Left lung (tissue), 10 donors: Measurements from ENCODE around the gene SLC6A1. TPM values are rescaled to one million over a fixed set of nuclear protein-coding genes. Genes with fewer than 3 reads are reported as not detected.

Experiments
- ATAC-seq: fragments of 200-7000 bp; cut with Tn5 transposase; one replicate; pipeline ENCODE4 v1.9.1; 2020; ENCODE audit warnings: moderate library complexity
- DNase-seq, 4 donors: peaks; one replicate each; pipeline ENCODE4 v3.0.0-alpha.2; 2013 to 2020
- H3K27ac ChIP-seq, 2 donors: fragments of 200-600 bp; sonication (generic) in 1 of 2; one replicate each; pipeline versions ENCODE4 v1.5.0 to v1.8.0; 2020 to 2021
- H3K27me3 ChIP-seq, 2 donors: fragments of 200-600 bp; sonication (generic) in 1 of 2; one replicate each; pipeline versions ENCODE4 v1.5.0 to v1.8.0; 2020 to 2021
- H3K36me3 ChIP-seq, 2 donors: fragments of 200-600 bp; sonication (generic) in 1 of 2; one replicate each; pipeline versions ENCODE4 v1.5.0 to v1.8.0; 2020 to 2021
- H3K4me1 ChIP-seq, 2 donors: fragments of 200-600 bp; one replicate each; pipeline ENCODE4 v1.8.0; 2021
- H3K4me3 ChIP-seq, 2 donors: fragments of 200-600 bp; sonication (generic) in 1 of 2; one replicate each; pipeline versions ENCODE4 v1.5.0 to v1.8.0; 2020 to 2021; ENCODE audit warnings: mild to moderate bottlenecking in 1 of 2
- H3K9me3 ChIP-seq, 2 donors: fragments of 200-600 bp; sonication (generic) in 1 of 2; one replicate each; pipeline versions ENCODE4 v1.5.0 to v1.8.0; 2020 to 2021
- intact Hi-C, 2 donors: fragments of 100-400 bp; cut with DNase I; formaldehyde crosslinking; loops; one replicate each; pipeline versions ENCODE4 v1.11.2 to v1.14.2; 2022
- polyA plus RNA-seq, 6 donors: library from polyadenylated mRNA; unstranded; fragments of 120-200 nt; gene quantifications; one replicate each; pipeline ENCODE4 v1.2.1, GENCODE V29; 2013; ENCODE audit not compliant: insufficient read length in 6 of 6
- total RNA-seq, 2 donors: library from RNA; stranded (reverse); fragmentation: NEBNext Ultra II Directional; extraction: Animal tissue kit (Norgen Biotek cat#: 25700); gene quantifications; one replicate each; pipeline ENCODE4 v1.2.1, GENCODE V29; 2021
- TF ChIP-seq, protein P1 (sequence below), 2 donors: fragments of 200-600 bp; sonication (generic) in 1 of 2; IDR thresholded peaks; one replicate each; pipeline versions ENCODE4 v1.5.0 to v1.8.0; 2021; ENCODE audit warnings: antibody characterized with exemption in 2 of 2
- donor health status: DM: no; HTN: yes; CAD: no.
- donor health status: DM: no; HTN: no; CAD: no.

SLC6A1 gene
- total and polyA plus RNA-seq, 8 donors = 0.97 to 7.2 (median 5.3) TPM

DNA sequence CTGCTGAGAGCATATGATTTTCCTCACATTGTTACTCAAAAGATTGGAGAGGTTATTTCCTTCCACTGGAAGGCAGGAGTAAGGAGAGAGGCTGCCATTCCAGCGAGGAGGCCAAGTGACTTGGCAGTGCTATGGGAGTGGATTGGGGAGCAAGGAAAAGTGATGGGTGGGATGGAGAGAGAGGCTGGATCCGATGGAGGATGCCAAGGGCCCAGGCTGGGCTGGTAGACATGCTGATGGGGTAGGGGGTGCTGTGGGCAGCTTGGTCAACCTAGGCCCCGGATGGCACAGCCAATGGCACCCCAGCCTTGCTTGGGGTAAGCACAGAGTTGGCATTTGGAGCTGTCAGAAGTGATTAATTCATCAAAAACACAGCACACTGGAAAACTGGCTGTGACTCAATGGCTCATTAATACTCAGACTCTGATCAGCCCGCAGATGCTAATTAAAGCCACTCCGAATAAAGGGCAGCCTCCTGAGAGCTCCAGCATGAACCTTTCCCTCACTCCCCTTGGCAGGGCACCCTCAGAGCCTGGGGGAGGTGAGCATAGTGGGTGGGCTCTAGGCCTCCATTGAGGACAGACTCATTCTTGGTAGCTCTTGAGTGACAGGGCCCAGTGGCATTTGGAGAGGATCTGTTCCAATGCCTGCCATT, 22.1 kb upstream of the SLC6A1 start:
- Histone ChIP-seq H3K4me3 (no peak overlapping the region), H3K9me3 (no peaks in the 10 kb centered on the region), H3K36me3 (no peaks in the 10 kb centered on the region), H3K27ac (no peak overlapping the region), H3K27me3 (peaks cover 0 to 21% of the 10 kb centered on the region in 2 donors), H3K4me1 (no peaks in the 10 kb centered on the region)
- ATAC-seq (no peak), DNase-seq (no peak)
- TF ChIP-seq, protein P1, sequence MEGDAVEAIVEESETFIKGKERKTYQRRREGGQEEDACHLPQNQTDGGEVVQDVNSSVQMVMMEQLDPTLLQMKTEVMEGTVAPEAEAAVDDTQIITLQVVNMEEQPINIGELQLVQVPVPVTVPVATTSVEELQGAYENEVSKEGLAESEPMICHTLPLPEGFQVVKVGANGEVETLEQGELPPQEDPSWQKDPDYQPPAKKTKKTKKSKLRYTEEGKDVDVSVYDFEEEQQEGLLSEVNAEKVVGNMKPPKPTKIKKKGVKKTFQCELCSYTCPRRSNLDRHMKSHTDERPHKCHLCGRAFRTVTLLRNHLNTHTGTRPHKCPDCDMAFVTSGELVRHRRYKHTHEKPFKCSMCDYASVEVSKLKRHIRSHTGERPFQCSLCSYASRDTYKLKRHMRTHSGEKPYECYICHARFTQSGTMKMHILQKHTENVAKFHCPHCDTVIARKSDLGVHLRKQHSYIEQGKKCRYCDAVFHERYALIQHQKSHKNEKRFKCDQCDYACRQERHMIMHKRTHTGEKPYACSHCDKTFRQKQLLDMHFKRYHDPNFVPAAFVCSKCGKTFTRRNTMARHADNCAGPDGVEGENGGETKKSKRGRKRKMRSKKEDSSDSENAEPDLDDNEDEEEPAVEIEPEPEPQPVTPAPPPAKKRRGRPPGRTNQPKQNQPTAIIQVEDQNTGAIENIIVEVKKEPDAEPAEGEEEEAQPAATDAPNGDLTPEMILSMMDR (IDR thresholded peaks at IDR 0.05) = no peak
- intact Hi-C loops = no loop called here

DNA sequence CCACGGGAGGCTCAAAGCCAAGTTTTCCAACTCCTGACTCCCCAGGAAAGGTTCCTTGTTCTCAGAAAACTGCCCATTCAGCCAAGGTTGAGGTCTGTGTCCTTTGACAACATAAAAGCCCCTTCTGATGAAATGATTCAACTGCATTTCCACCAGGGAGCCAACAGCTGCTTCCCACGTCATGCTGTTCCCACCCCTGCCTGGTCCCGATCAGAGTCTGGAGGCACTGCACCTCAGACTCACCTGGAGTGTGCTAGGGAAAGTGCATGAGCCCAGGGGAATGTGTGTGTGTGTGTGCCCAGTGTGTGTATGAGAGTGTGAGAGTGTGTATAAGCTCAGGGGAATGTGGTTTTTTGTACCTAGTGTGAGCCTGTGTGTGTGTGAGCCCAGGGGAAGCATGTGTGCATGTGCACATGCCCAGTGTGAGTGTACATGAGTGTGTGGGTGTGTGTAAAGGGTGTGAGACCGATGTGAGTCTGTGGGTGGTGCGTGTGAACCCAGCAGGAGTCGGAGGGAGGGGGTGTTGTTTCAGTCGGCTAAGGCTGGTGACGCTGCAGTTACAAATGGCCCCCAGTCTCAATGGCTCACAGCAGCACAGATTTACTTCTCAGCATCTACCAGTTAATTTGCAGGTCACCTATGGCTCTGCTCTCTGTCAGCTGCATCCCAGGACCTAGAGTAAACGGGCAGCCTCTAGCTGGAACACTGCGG, 20.3 kb upstream of the SLC6A1 start:
- no peak for ATAC-seq
- intact Hi-C loops = no loop called here
- peaks cover 0 to 24% of the 10 kb centered on the region in 2 donors for H3K27me3 ChIP-seq
- TF ChIP-seq, protein P1 (IDR thresholded peaks at IDR 0.05) = no peak
- no peaks in the 10 kb centered on the region for H3K36me3 ChIP-seq
- no peak overlapping the region for H3K4me3 ChIP-seq
- H3K4me1 ChIP-seq = no peaks in the 10 kb centered on the region
- H3K9me3 ChIP-seq = no peaks in the 10 kb centered on the region
- DNase-seq = no peak
- no peak overlapping the region for H3K27ac ChIP-seq

DNA sequence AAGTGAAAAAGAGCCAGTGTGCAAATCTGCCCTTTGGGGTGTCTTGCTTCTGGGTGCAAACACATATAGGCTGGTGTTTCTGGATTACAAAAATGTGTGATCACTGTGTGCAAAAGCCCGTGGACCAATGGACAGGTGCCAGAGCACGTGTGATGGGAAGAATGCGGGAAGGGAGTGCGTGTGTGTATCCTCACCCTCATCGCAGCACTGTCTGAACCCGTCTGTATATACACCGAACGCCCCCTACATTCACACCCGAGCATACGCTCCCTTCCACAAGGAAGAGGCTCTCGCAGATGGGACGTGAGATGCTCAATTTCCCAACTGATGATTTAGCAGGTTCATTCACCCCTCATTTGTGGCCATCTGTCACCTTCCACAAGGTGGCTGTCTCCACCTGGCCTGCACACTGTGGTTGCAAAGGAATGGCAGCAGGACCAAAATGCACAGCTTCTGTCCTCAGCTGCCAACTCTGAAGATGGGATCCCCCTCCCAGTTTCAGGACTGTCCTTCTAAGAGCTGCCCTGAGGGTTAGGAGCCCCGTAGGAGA, 19.4 kb upstream of the SLC6A1 start:
- Histone ChIP-seq H3K36me3 (no peaks in the 10 kb centered on the region), H3K4me3 (no peak overlapping the region), H3K4me1 (no peaks in the 10 kb centered on the region), H3K27me3 (peaks cover 0 to 26% of the 10 kb centered on the region in 2 donors), H3K9me3 (no peaks in the 10 kb centered on the region), H3K27ac (no peak overlapping the region)
- intact Hi-C loops = no loop called here
- TF ChIP-seq, protein P1 (IDR thresholded peaks at IDR 0.05) = no peak
- no peak for ATAC-seq
- no peak for DNase-seq

DNA sequence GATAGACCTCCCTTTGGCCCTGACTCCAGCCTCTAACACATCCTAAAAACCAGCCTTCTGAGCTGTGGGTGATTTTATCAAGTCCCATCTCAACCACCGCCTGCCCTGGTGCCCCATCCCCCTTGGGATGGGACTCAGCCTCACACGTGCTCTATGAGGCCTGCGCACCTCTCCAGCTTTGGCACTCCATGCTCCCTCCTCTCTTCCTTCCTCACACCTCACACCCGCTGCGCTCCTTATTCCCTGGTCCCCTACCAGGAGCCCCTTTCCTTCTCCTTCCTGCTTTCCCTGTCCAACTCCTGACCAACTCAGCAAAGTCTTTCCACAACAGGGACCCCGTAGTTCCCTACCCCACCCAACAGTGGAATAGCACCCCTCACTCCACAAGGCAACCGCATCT, 18.4 kb upstream of the SLC6A1 start:
- intact Hi-C loops = no loop called here
- Histone ChIP-seq H3K4me1 (no peaks in the 10 kb centered on the region), H3K27ac (no peak overlapping the region), H3K36me3 (no peaks in the 10 kb centered on the region), H3K4me3 (no peak overlapping the region), H3K9me3 (no peaks in the 10 kb centered on the region), H3K27me3 (peaks cover 0 to 26% of the 10 kb centered on the region in 2 donors)
- DNase-seq = no peak
- ATAC-seq = no peak
- TF ChIP-seq, protein P1 (IDR thresholded peaks at IDR 0.05) = no peak

DNA sequence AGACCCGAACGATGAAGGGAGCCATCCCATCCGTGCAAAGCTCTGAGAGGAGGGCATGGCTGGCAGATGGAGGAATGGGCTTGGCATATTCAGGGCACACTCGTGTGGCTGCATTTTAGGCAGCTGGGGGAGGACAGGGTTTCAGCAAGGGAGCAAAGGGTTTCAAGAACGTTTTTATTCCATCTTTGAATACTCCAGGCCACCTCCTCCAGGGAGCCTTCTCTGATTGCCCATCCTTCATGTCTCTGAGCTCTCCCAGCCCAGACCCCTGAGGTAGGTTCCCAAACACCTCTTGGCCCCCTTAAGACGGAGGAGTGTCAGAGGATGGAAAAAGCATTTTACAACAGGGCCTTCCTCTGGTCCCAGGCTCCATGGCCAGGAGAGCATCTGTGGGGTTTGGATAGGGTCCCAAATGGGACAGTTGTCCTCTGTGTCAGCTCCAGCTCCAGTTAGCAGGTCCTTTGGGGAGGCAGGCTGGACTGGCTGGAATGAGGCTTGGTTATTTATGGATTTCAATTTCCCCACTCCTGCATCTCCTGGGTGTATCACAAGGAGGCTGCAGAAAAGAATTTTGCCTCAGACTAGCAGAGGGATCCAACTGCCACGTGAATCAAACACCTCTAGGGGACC, 17.7 kb upstream of the SLC6A1 start:
- DNase-seq (no peak), ATAC-seq (no peak)
- Histone ChIP-seq H3K27me3 (peaks cover 0 to 26% of the 10 kb centered on the region in 2 donors), H3K36me3 (no peaks in the 10 kb centered on the region), H3K27ac (no peak overlapping the region), H3K4me3 (no peak overlapping the region), H3K4me1 (no peaks in the 10 kb centered on the region), H3K9me3 (no peaks in the 10 kb centered on the region)
- TF ChIP-seq, protein P1 (IDR thresholded peaks at IDR 0.05) = no peak
- intact Hi-C loops = no loop called here
